22Rv1 (cell line): ENCODE measurements around the gene FNDC3A.

ENCODE experiments used
- ZFX ChIP-seq: fragments of 450-650 bp; IDR thresholded peaks from 2 replicates; pipeline ENCODE4 v1.6.1; 2017; ENCODE audit warnings: antibody characterized with exemption, borderline replicate concordance
- TF ChIP-seq, protein P1 (sequence below): fragments of 450-650 bp; IDR thresholded peaks from 2 replicates; pipeline ENCODE4 v1.5.1; 2017; ENCODE audit warnings: mild to moderate bottlenecking

DNA sequence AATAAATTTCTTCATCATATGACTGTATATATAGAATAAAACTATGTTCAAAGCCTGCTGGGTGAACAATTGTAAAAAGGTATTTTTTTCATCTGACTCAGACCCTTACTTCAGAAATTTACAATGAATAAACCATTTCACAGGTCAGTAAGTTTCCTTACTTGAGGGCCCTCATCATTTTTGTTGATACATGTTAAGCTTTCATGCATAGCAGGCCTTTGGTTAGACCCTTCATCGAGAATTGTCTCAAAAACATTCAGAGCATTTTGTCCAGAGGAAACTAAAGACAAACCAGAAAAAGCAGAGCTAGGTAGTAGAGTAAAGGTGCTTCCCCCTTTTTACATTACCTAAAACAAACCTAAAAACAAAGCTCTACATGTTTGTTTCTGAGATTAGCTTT, 46.2 kb downstream of the FNDC3A start:
- TF ChIP-seq, protein P1, sequence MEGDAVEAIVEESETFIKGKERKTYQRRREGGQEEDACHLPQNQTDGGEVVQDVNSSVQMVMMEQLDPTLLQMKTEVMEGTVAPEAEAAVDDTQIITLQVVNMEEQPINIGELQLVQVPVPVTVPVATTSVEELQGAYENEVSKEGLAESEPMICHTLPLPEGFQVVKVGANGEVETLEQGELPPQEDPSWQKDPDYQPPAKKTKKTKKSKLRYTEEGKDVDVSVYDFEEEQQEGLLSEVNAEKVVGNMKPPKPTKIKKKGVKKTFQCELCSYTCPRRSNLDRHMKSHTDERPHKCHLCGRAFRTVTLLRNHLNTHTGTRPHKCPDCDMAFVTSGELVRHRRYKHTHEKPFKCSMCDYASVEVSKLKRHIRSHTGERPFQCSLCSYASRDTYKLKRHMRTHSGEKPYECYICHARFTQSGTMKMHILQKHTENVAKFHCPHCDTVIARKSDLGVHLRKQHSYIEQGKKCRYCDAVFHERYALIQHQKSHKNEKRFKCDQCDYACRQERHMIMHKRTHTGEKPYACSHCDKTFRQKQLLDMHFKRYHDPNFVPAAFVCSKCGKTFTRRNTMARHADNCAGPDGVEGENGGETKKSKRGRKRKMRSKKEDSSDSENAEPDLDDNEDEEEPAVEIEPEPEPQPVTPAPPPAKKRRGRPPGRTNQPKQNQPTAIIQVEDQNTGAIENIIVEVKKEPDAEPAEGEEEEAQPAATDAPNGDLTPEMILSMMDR: no peak
- no peak for TF ChIP-seq ZFX
